OCI-M2 (cell line): ENCODE measurements around the gene UNC93B1.

Source experiments
- DNase-seq: peaks from one replicate; lab custom pipeline; 2025; ENCODE audit not compliant: unreplicated experiment; lab: John Stamatoyannopoulos, UW

UNC93B1 gene, protein sequence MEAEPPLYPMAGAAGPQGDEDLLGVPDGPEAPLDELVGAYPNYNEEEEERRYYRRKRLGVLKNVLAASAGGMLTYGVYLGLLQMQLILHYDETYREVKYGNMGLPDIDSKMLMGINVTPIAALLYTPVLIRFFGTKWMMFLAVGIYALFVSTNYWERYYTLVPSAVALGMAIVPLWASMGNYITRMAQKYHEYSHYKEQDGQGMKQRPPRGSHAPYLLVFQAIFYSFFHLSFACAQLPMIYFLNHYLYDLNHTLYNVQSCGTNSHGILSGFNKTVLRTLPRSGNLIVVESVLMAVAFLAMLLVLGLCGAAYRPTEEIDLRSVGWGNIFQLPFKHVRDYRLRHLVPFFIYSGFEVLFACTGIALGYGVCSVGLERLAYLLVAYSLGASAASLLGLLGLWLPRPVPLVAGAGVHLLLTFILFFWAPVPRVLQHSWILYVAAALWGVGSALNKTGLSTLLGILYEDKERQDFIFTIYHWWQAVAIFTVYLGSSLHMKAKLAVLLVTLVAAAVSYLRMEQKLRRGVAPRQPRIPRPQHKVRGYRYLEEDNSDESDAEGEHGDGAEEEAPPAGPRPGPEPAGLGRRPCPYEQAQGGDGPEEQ

DNA sequence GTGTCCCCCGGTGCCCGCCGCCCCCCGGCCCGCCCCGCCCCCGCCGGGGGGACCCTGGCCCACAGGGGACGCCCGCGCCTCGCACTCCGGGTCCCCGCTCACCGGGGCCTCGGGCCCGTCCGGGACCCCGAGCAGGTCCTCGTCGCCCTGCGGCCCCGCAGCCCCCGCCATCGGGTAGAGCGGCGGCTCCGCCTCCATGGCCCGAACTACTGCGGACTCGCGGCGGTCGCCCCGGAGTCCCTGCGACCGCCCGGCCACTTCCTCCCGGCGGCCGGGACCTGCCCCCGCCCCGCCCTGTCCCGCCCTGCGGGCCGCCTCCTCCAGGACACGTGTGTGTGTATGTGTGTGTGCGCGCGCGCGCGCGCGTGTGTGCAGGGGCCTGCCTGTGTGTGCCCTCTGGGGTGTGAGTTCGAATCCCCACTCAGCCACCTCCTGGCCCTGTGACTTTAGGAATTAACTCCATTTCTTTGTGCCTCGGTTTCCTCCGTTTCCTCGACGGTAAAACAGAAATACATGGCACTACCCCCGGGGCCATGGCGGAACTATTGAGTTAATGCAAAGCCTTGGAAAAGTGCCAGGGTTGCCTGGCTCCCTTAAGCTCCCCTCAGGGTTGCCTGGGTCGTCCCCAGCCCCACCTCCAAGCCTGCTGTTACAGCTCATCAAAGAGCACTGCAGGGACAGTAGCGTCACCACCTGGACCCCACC, at the start of gene UNC93B1:
Gene UNC93B1, minus strand, starts transcription at position 252 of the 705 bp plus-strand sequence. Its CDS starts 54 bp downstream, at position 198.
- no peak for DNase-seq

DNA sequence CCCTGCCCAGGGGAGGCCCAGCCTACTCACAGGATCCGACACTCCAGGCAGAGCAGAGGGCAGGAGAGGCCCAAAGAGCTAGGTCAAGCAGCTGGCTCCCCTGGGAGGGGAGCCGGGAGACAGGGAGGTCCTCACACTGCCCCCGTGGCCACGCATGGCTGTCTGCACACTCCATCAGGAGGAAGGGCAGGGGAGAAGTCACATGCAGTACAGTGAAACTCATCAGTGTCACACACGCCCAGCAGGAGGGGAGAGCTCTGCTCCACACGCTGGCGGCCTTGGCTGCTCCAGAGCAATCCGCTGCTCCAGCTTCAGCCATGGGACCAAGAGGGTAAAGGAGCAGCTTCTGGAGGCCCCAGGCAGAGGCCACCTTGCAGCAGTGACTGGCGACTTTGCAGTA, 49.2 kb upstream of the UNC93B1 start:
- no peak for DNase-seq

DNA sequence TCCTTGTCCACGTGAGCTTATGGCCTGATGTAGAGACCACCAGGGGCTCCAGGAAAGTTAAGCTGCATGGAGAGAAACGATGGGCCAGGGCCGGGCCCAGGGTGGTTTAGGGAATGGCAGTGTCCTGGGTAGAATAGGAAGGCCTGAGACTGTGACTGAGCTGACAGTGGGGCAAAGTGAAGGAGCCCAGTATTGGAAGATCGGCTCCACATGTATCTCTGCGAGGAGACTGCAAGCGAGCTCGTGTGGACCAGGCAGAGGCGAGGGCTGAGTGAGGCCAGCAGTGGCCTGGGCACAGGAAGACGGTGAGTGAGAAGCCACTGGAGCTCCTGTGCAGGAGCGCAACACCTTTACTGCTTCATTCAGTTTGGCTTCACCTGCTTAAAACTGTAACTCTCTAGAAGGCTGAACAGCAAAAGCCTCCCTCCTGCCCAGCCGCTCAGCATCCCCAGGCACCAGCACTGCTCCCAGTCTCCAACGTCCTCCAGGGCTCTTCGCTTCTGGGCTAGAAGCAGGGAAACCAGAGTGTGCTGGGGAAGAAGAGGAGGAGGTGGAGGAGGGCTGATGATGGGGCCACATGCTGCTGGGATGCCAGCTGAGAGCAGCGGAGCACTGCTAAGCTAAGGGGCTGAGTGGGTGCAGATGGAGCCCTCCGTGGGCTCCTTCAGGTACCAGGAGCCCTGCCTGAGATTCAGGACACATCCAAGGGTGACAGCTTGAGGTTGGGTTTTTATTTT, 48.4 kb upstream of the UNC93B1 start:
- DNase-seq: no peak

- DNase-seq: no peak
These were observed 47.6 kb upstream of the UNC93B1 start for GRCh38 chr11:68051191-68052136.

GRCh38 chr11:68050371-68050841, 46.5 kb upstream of the UNC93B1 start:
- DNase-seq: no peak

DNA sequence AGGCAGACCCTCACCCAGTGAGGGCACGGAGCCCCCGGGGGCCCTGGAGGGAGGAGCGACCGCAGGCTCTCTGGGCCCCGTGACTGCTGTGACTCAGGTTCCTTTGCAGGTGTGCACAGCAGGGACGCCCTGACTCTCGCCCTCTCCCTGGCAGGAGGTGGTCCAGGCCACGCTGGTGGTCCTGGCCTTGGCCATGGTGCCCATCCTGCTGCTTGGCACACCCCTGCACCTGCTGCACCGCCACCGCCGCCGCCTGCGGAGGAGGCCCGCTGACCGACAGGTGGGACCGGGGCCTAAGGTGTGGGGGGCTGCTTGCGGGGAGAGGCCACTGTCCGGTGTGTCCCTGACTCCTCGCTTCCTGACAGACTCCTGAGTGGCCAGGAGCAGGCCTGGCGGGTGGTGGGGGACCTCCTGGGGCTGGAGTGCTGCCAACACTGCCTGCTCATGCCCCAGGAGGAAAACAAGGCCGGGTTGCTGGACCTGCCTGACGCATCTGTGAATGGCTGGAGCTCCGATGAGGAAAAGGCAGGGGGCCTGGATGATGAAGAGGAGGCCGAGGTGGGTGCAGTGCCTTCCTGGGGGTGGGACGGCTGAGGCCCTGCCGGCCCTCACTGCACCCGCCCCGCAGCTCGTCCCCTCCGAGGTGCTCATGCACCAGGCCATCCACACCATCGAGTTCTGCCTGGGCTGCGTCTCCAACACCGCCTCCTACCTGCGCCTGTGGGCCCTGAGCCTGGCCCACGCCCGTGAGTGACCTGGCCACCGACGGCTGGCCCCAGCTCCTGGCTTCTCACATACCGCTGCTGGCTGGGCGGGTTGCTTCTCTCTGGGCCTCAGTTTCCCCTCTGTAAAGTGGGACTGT, 45.8 kb upstream of the UNC93B1 start:
- DNase-seq: no peak

- no peak for DNase-seq
These were observed 45.0 kb upstream of the UNC93B1 start for GRCh38 chr11:68048681-68049508.

- no peak for DNase-seq
These were observed 43.8 kb upstream of the UNC93B1 start for GRCh38 chr11:68047437-68048290.

- no peak for DNase-seq
These were observed 41.0 kb upstream of the UNC93B1 start for GRCh38 chr11:68044898-68045351.

GRCh38 chr11:68044145-68044813, 40.4 kb upstream of the UNC93B1 start:
- DNase-seq: no peak

- DNase-seq: no peak
These were observed 39.6 kb upstream of the UNC93B1 start for GRCh38 chr11:68043349-68044144.

GRCh38 chr11:68043029-68043348, 39.1 kb upstream of the UNC93B1 start:
- no peak for DNase-seq

- DNase-seq: no peak
These were observed 38.5 kb upstream of the UNC93B1 start for GRCh38 chr11:68042219-68043028.

DNA sequence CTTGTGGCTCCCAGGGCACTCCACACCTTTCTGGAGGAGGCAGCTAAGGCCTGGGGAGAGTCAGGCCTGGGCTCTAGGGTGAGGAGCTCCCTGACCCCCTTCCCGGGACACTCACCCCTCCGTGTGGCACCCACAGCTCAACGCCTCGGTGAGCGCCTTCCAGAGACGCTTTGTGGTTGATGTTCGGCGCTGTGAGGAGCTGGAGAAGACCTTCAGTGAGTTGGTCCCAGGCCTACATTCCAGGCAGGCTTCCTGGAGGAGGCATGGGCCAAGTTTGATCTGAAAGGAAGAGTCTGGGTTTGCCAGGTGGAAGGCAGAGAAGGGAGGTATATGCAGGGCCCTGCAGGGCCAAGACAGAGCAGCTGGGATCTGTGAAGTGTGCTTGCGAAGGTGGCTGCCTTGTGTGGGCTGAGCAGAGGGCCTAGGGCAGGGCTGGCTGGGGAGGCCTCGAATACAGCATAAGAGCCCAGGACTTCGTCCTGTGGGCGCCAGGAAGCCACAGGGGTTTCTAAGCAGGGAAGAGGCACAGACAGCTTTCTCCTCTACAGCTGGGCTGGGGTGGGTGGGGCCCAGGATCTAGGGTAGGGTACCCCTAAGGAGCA, 37.8 kb upstream of the UNC93B1 start:
- no peak for DNase-seq
